ENCODE data around the gene MAP2K5.

GRCh38 chr15:67853454-67853853, 311.0 kb downstream of the MAP2K5 start:
- no peak for TF ChIP-seq CTCF (IDR thresholded peaks at IDR 0.05)
- no peak for TF ChIP-seq POLR2A (IDR thresholded peaks at IDR 0.05)
